BLaER1 (cell line): ENCODE data around the gene NEAT1.
A peak's percentile ranks its signal among the peaks of the same experiment; 100 is the strongest.

Experiments used
- H3K27ac ChIP-seq: shearing (Covaris generic); formaldehyde crosslinking; 2 replicates; pipeline ENCODE4 v1.8.1; 2022
- H3K27me3 ChIP-seq: shearing (Covaris generic); formaldehyde crosslinking; 2 replicates; pipeline ENCODE4 v1.8.1; 2022
- H3K36me3 ChIP-seq: shearing (Covaris generic); formaldehyde crosslinking; 2 replicates; pipeline ENCODE4 v1.8.1; 2022
- H3K4me1 ChIP-seq: shearing (Covaris generic); formaldehyde crosslinking; 2 replicates; pipeline ENCODE4 v1.8.1; 2022
- H3K4me2 ChIP-seq: shearing (Covaris generic); formaldehyde crosslinking; 2 replicates; pipeline ENCODE4 v1.8.1; 2022
- H3K4me3 ChIP-seq: shearing (Covaris generic); formaldehyde crosslinking; 2 replicates; pipeline ENCODE4 v1.8.1; 2022
- H3K9ac ChIP-seq: shearing (Covaris generic); formaldehyde crosslinking; 2 replicates; pipeline ENCODE4 v1.8.1; 2022
- H3K9me3 ChIP-seq: shearing (Covaris generic); formaldehyde crosslinking; 2 replicates; pipeline ENCODE4 v1.8.1; 2022
- H4K20me1 ChIP-seq: shearing (Covaris generic); formaldehyde crosslinking; 2 replicates; pipeline ENCODE4 v1.8.1; 2022
- Cebpa-rat ChIP-seq: shearing (Covaris generic); IDR thresholded peaks from 2 replicates; pipeline ENCODE4 v1.8.1; 2022

Gene NEAT1

DNA sequence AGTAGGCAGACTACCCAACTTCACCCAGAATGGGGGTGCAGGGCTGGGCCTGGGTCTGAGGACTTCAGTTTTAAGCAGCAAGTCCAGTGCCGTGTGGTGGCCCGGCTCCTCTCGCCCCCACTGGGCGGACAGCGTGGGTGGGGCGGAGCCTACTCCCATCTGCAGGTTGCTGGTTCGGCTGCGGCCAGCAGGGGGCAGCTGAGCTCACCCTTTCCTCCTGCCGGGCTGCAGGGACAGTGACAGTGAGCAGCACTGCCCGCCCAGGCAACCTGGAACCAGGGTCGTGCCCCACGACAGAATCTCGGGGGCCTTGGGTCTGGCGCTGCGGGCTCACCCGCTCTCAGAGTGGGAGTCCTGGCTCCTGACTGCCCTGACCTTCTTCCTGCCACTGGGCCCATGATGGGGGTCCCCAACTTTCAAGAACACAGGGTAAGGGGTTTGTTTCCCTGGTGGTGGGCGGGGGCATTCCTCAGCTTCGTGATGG is 6.2 kb upstream of the NEAT1 start:
- peaks cover 30% of the 10 kb centered on the region for H3K36me3 ChIP-seq
- H3K4me2 ChIP-seq = peak overlapping the region; percentile 94
- H3K27ac ChIP-seq = peak overlapping the region; percentile 99
- no peak for TF ChIP-seq Cebpa-rat
- H3K9me3 ChIP-seq = no peaks in the 10 kb centered on the region
- no peaks in the 10 kb centered on the region for H4K20me1 ChIP-seq
- no peaks in the 10 kb centered on the region for H3K27me3 ChIP-seq
- peak overlapping the region; percentile 99 for H3K9ac ChIP-seq
- peak overlapping the region; percentile 90 for H3K4me3 ChIP-seq
- peaks cover 92% of the 10 kb centered on the region for H3K4me1 ChIP-seq

- Histone ChIP-seq H3K9me3 (no peaks in the 10 kb centered on the region), H3K27ac (peak overlapping the region; percentile 99), H3K4me1 (peaks cover 89% of the 10 kb centered on the region), H3K36me3 (peaks cover 23% of the 10 kb centered on the region), H3K4me3 (peak overlapping the region; percentile 90), H4K20me1 (no peaks in the 10 kb centered on the region), H3K9ac (peak overlapping the region; percentile 99), H3K27me3 (no peaks in the 10 kb centered on the region), H3K4me2 (peak overlapping the region; percentile 94)
- no peak for TF ChIP-seq Cebpa-rat
Observed at GRCh38 chr11:65416841-65417701, 5.5 kb upstream of the NEAT1 start.

DNA sequence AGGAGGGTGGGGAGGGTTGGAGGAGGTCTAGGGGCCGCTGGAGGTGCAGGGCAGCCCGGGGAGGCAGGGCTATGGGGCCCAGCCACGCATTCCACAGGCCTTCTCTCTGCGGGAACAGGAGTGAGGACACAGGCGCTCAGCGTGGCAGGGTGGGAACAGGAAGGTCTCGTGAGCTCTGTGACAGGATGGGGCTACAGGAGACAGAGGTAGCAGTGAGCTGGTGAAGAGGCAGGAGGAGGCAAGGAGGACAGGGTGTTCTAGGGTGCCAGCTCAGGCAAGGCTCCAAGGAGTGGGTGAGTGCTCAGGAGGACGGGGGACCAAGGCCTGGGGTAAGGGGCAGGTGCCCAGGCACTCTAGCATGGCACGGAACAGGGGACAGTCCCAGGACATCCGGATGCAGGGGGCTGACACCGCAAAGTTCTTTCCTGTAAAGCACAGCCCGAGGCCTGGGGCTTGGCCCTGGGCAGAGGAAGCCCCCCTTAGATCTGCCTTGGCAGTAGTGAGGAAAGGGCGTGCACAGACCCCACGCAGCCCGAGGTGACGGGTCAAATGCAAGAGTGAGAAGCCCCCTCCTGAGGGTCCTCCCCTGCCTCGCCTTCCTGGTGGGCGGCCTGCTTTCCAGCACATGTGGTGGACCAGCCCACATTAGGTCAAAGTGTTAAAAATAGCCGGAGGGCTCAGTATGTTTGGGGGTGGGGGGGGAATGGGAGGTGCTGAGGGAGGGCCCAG is 4.7 kb upstream of the NEAT1 start:
- Histone ChIP-seq H3K36me3 (peaks cover 15% of the 10 kb centered on the region), H3K27ac (peak overlapping the region; percentile 99), H3K9ac (peak overlapping the region; percentile 99), H3K27me3 (no peaks in the 10 kb centered on the region), H3K4me2 (peak overlapping the region; percentile 94), H3K4me1 (peaks cover 81% of the 10 kb centered on the region), H4K20me1 (peaks cover 1% of the 10 kb centered on the region), H3K4me3 (peak overlapping the region; percentile 90), H3K9me3 (no peaks in the 10 kb centered on the region)
- no peak for TF ChIP-seq Cebpa-rat

- Histone ChIP-seq H3K4me1 (peaks cover 76% of the 10 kb centered on the region), H3K36me3 (peaks cover 11% of the 10 kb centered on the region), H3K27me3 (no peaks in the 10 kb centered on the region), H3K9me3 (no peaks in the 10 kb centered on the region), H3K27ac (peak overlapping the region; percentile 99), H4K20me1 (peaks cover 6% of the 10 kb centered on the region), H3K4me3 (peak overlapping the region; percentile 90), H3K9ac (peak overlapping the region; percentile 99), H3K4me2 (peak overlapping the region; percentile 94)
- no peak for TF ChIP-seq Cebpa-rat
Observed at GRCh38 chr11:65418431-65418680, 4.2 kb upstream of the NEAT1 start.

DNA sequence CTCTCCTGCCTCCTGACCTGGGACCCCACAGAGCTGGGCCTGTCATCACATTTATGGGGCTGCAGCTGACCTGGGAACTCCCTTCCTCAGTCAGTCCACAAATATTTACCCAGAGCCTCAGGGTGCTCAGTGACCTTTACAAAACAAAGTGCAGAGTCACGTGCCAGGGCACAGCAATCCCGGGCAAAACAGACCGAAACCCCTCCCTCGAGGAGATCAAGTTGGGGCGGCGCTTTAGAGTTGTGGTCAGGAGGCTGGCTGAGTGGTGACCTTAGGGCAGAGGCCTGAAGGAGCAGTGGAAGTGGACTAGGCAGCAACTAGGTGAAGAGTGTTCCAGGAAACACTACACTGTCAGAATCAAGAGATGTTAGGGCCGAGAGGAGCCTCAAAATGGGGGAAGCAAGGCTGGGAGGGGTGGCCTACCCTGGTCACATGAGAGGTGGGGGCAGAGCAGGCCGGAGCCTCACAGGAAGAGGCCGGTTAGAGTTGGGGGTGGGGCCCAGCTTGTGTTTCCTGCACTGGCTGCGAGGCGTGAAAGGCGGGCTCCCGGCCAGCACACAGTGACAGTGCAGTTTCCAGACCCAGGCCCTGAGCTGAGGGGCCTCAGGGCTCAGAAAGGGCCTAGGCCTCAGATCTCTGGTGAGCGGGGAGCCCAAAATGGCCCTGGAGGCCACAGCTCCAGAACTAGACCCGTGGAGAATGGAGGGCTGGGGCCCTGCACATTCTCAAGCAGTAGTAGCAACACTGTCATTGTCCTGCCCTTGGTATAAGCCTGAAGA is 3.7 kb upstream of the NEAT1 start:
- peak overlapping the region; percentile 99 for H3K9ac ChIP-seq
- H3K27me3 ChIP-seq = no peaks in the 10 kb centered on the region
- peak overlapping the region; percentile 94 for H3K4me2 ChIP-seq
- peaks cover 6% of the 10 kb centered on the region for H3K36me3 ChIP-seq
- peak overlapping the region; percentile 90 for H3K4me3 ChIP-seq
- H3K9me3 ChIP-seq = no peaks in the 10 kb centered on the region
- peaks cover 74% of the 10 kb centered on the region for H3K4me1 ChIP-seq
- H3K27ac ChIP-seq = peak overlapping the region; percentile 99
- H4K20me1 ChIP-seq = peaks cover 12% of the 10 kb centered on the region
- no peak for TF ChIP-seq Cebpa-rat

DNA sequence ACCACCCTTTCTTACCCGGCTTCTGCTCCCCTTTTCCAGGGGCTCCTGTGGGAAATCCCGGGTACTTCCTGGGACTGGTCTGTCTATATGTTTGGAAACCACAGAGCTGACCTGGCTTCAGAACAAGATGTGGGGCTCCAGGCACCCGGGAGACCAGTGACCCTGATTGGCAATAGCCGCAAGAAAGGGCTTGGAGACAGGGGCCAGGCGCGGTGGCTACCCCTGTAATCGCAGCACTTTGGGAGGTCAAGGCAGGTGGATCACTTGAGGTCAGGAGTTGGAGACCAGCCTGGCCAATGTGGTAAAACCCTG is 3.2 kb upstream of the NEAT1 start:
- H3K4me1 ChIP-seq = peaks cover 69% of the 10 kb centered on the region
- peak overlapping the region; percentile 99 for H3K9ac ChIP-seq
- no peaks in the 10 kb centered on the region for H3K9me3 ChIP-seq
- H3K36me3 ChIP-seq = 0 out of 2 replicates have a peak, but pooled peaks cover under 1% of the 10 kb centered on the region
- no peak for TF ChIP-seq Cebpa-rat
- peak overlapping the region; percentile 94 for H3K4me2 ChIP-seq
- H3K4me3 ChIP-seq = peak overlapping the region; percentile 90
- H3K27ac ChIP-seq = peak overlapping the region; percentile 99
- peaks cover 17% of the 10 kb centered on the region for H4K20me1 ChIP-seq
- no peaks in the 10 kb centered on the region for H3K27me3 ChIP-seq

- H3K4me1 ChIP-seq = peaks cover 63% of the 10 kb centered on the region
- no peaks in the 10 kb centered on the region for H3K36me3 ChIP-seq
- no peaks in the 10 kb centered on the region for H3K9me3 ChIP-seq
- no peaks in the 10 kb centered on the region for H3K27me3 ChIP-seq
- peak overlapping the region; percentile 99 for H3K27ac ChIP-seq
- H3K9ac ChIP-seq = peak overlapping the region; percentile 99
- peak overlapping the region; percentile 90 for H3K4me3 ChIP-seq
- peak overlapping the region; percentile 94 for H3K4me2 ChIP-seq
- no peak for TF ChIP-seq Cebpa-rat
- H4K20me1 ChIP-seq = peaks cover 22% of the 10 kb centered on the region
Observed at GRCh38 chr11:65419772-65420481, 2.7 kb upstream of the NEAT1 start.

DNA sequence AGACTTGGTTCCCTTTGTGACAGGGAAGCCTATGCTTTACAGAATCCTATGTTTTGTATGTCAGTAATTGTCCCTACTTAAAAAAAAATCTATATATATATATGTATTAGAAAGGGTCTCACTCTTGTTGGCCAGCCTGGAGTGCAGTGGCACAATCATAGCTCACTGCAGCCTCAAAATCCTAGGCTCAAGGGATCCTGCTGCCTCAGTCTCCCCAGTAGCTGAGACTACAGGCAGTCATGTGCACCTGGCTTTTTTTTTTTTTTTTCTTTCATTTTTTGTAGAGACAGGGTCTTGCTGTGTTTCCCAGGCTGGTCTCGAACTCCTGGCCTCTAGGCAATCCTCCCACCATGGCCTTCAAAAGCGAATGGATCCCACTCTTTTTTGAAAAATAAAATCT is 2.1 kb upstream of the NEAT1 start:
- Histone ChIP-seq H3K4me2 (peak overlapping the region; percentile 94), H3K4me1 (peaks cover 58% of the 10 kb centered on the region), H4K20me1 (peaks cover 28% of the 10 kb centered on the region), H3K9me3 (no peaks in the 10 kb centered on the region), H3K27me3 (no peaks in the 10 kb centered on the region), H3K4me3 (peak overlapping the region; percentile 90), H3K9ac (peak overlapping the region; percentile 99), H3K27ac (peak overlapping the region; percentile 99), H3K36me3 (no peaks in the 10 kb centered on the region)
- no peak for TF ChIP-seq Cebpa-rat

- Histone ChIP-seq H3K9ac (peak overlapping the region; percentile 99), H3K4me2 (peak overlapping the region; percentile 94), H3K9me3 (no peaks in the 10 kb centered on the region), H4K20me1 (peaks cover 35% of the 10 kb centered on the region), H3K4me1 (peaks cover 52% of the 10 kb centered on the region), H3K4me3 (peak overlapping the region; percentile 90), H3K36me3 (no peaks in the 10 kb centered on the region), H3K27me3 (no peaks in the 10 kb centered on the region), H3K27ac (peak overlapping the region; percentile 99)
- TF ChIP-seq Cebpa-rat = no peak
Observed at GRCh38 chr11:65420979-65421793, 1.4 kb upstream of the NEAT1 start.
